Adrenal gland (tissue), 12 donors: ENCODE measurements around the gene LRPAP1. TPM values are rescaled to one million over a fixed set of nuclear protein-coding genes. Genes with fewer than 3 reads are reported as not detected.

Experiments used
- DNase-seq, 7 donors: peaks; one replicate each; pipeline ENCODE4 v3.0.0-alpha.2; 2019 to 2020
- H3K27ac ChIP-seq, 5 donors: fragments of 200-600 bp; sonication (generic) in 4 of 5; 1 replicate in 3 of 5; 2 replicates in 2 of 5; pipeline versions ENCODE4 v1.5.1 to v1.8.0; 2016 to 2020; ENCODE audit warnings: mild to moderate bottlenecking in 1 of 5
- H3K27me3 ChIP-seq: fragments of 200-600 bp; 2 replicates; pipeline ENCODE4 v1.8.0; 2021
- H3K36me3 ChIP-seq, 2 donors: fragments of 200-600 bp; replicated peaks in 1 of 2; 1 replicate in 1 of 2; 2 replicates in 1 of 2; pipeline versions ENCODE4 v1.5.1 to v1.8.0; 2018 to 2022
- H3K4me1 ChIP-seq, 2 donors: fragments of 200-600 bp; replicated peaks in 1 of 2; 1 replicate in 1 of 2; 2 replicates in 1 of 2; pipeline versions ENCODE4 v1.5.1 to v1.8.0; 2018 to 2021
- H3K4me3 ChIP-seq, 4 donors: fragments of 200-600 bp; sonication (generic) in 3 of 4; one replicate each; pipeline ENCODE4 v1.5.1; 2016 to 2018
- H3K9me3 ChIP-seq, 3 donors: fragments of 200-600 bp; sonication (generic) in 1 of 3; replicated peaks in 1 of 3; 1 replicate in 2 of 3; 2 replicates in 1 of 3; pipeline versions ENCODE4 v1.5.1 to v1.8.0; 2016 to 2021
- CTCF ChIP-seq, 6 experiments: fragments of 450-650 bp in 4 of 6; fragments of 200-600 bp in 2 of 6; sonication (generic) in 1 of 6; IDR thresholded peaks; 1 replicate in 5 of 6; 2 replicates in 1 of 6; pipeline versions ENCODE4 v1.5.1 to v1.8.0; 2016 to 2021; ENCODE audit warnings: antibody characterized with exemption in 6 of 6, mild to moderate bottlenecking in 2 of 6, moderate library complexity in 1 of 6
- POLR2A ChIP-seq, 2 donors: fragments of 450-650 bp; IDR thresholded peaks; one replicate each; pipeline ENCODE4 v1.6.1; 2017; ENCODE audit warnings: antibody characterized with exemption in 2 of 2, mild to moderate bottlenecking in 2 of 2, moderate library complexity in 1 of 2
- WGBS, 4 donors: extraction: QIAGEN DNeasy Blood & Tissue Kit in 2 of 4; methylation state at CpG; one replicate each; pipeline versions ENCODE4 v1.1.5 to v1.1.7; 2013 to 2017; 5-methylcytosine and 5-hydroxymethylcytosine counted together
- intact Hi-C, 2 donors: fragments of 100-400 bp; cut with DNase I; formaldehyde crosslinking; loops; one replicate each; pipeline versions ENCODE4 v1.14.1 to v1.15.0; 2022 to 2023
- polyA plus RNA-seq, 3 donors: library from polyadenylated mRNA; stranded (reverse); fragments of 200-250 nt in 2 of 3; fragments of 350-450 nt in 1 of 3; fragmentation: Illumina TruSeq in 1 of 3; extraction: RNeasy Lipid Tissue Mini Kit (QIAGEN cat#74804) in 1 of 3; gene quantifications; one replicate each; pipeline ENCODE4 v1.2.3, GENCODE V29; 2013 to 2014
- total RNA-seq, 9 donors: library from RNA; depleted of rRNA in 4 of 9; stranded (reverse); fragments of >200 nt in 4 of 9; fragments of 120-200 nt in 1 of 9; fragmentation: NEBNext Ultra II Directional in 1 of 9; extraction: Animal tissue kit (Norgen Biotek cat#: 25700) in 1 of 9; gene quantifications; one replicate each; pipeline versions ENCODE4 v1.1.0 to v1.2.4, GENCODE V29; 2013 to 2023
- donor health status: healthy with polysubstance abuse.
- donor health status: Bipolar disorder and iron deficiency.
- donor health status: DM: yes; HTN: yes; CAD: no.
- donor health status: DM: no; HTN: no; CAD: no.
- donor health status: DM: no; HTN: no; CAD: no.
- donor health status: DM: yes; HTN: yes; CAD: no.

Gene LRPAP1
- total and polyA plus RNA-seq, 12 donors, result 32.9 to 309 (median 188) TPM

- peaks cover 31% of the 10 kb centered on the region for H3K27me3 ChIP-seq
- 50 to 89% (median 66%) methylated on average over 3 to 7 of the region's 7 CpGs; no CpG with 5 or more reads in 1 of the 4 donors for WGBS, 4 donors
- DNase-seq, result no peak
- no peaks in the 10 kb centered on the region for H3K36me3 ChIP-seq
- H3K4me1 ChIP-seq, result no peaks in the 10 kb centered on the region
- TF ChIP-seq POLR2A (IDR thresholded peaks at IDR 0.05) (no peak), CTCF (IDR thresholded peaks at IDR 0.05) (no peak)
- no peak overlapping the region for H3K4me3 ChIP-seq
- intact Hi-C loops, result no loop called here
- no peak overlapping the region for H3K27ac ChIP-seq
- H3K9me3 ChIP-seq, result no peaks in the 10 kb centered on the region
Observed at GRCh38 chr4:3487861-3488260, 44.4 kb downstream of the LRPAP1 start.

GRCh38 chr4:3486541-3487540 lies 45.4 kb downstream of the LRPAP1 start:
- 62 to 68% (median 67%) methylated on average over 13 to 25 of the region's 25 CpGs for WGBS, 4 donors
- Histone ChIP-seq H3K27ac (no peak overlapping the region), H3K9me3 (no peaks in the 10 kb centered on the region), H3K36me3 (no peaks in the 10 kb centered on the region), H3K27me3 (peaks cover 29% of the 10 kb centered on the region), H3K4me3 (no peak overlapping the region), H3K4me1 (no peaks in the 10 kb centered on the region)
- DNase-seq, result no peak
- intact Hi-C loops, result no loop called here
- TF ChIP-seq POLR2A (IDR thresholded peaks at IDR 0.05) (no peak), CTCF (IDR thresholded peaks at IDR 0.05) (no peak)

- H3K27ac ChIP-seq, result no peak overlapping the region
- DNase-seq, result no peak
- no peaks in the 10 kb centered on the region for H3K36me3 ChIP-seq
- intact Hi-C loops, result no loop called here
- H3K4me3 ChIP-seq, result no peak overlapping the region
- H3K4me1 ChIP-seq, result no peaks in the 10 kb centered on the region
- peaks cover 26% of the 10 kb centered on the region for H3K27me3 ChIP-seq
- H3K9me3 ChIP-seq, result no peaks in the 10 kb centered on the region
- 68 to 90% (median 78%) methylated on average over 2 to 25 of the region's 25 CpGs for WGBS, 4 donors
- TF ChIP-seq CTCF (IDR thresholded peaks at IDR 0.05), result no peak
- no peak for TF ChIP-seq POLR2A (IDR thresholded peaks at IDR 0.05)
Observed at GRCh38 chr4:3485886-3486540, 46.2 kb downstream of the LRPAP1 start.

- intact Hi-C loops, result no loop called here
- WGBS, 4 donors, result 5 to 26% (median 24%) methylated on average over 4 to 36 of the region's 36 CpGs
- Histone ChIP-seq H3K27me3 (peaks cover 26% of the 10 kb centered on the region), H3K4me3 (no peak overlapping the region), H3K27ac (no peak overlapping the region), H3K4me1 (no peaks in the 10 kb centered on the region), H3K9me3 (no peaks in the 10 kb centered on the region), H3K36me3 (no peaks in the 10 kb centered on the region)
- TF ChIP-seq CTCF (IDR thresholded peaks at IDR 0.05), result no peak
- no peak for TF ChIP-seq POLR2A (IDR thresholded peaks at IDR 0.05)
- no peak for DNase-seq
Observed at GRCh38 chr4:3485011-3485791, 47.0 kb downstream of the LRPAP1 start.
